GM23248 (cell line): Measurements from ENCODE around the gene TTC5. TPM values are rescaled to one million over a fixed set of nuclear protein-coding genes. Genes with fewer than 3 reads are reported as not detected.
A peak's percentile ranks its signal among the peaks of the same experiment; 100 is the strongest.

Experiments used
- DNase-seq: peaks from one replicate; pipeline ENCODE4 v3.0.0-alpha.2; 2015
- H2AFZ ChIP-seq: fragments of 200-600 bp; sonication (generic); 2 replicates; pipeline ENCODE4 v1.6.1; 2016; ENCODE audit warnings: antibody characterized with exemption
- H3F3A ChIP-seq: fragments of 200-600 bp; sonication (generic); 2 replicates; pipeline ENCODE4 v1.6.1; 2016; ENCODE audit warnings: mild to moderate bottlenecking, antibody characterized with exemption, mixed run types; ENCODE audit not compliant: insufficient read depth
- H3K27ac ChIP-seq: fragments of 200-600 bp; sonication (generic); 2 replicates; pipeline ENCODE4 v1.5.1; 2016; ENCODE audit warnings: mild to moderate bottlenecking
- H3K27me3 ChIP-seq: fragments of 200-600 bp; sonication (generic); replicated peaks from 2 replicates; pipeline ENCODE4 v1.6.1; 2016; ENCODE audit warnings: mild to moderate bottlenecking; ENCODE audit not compliant: insufficient read depth
- H3K36me3 ChIP-seq: fragments of 200-600 bp; sonication (generic); 2 replicates; pipeline ENCODE4 v1.6.1; 2016; ENCODE audit warnings: low read depth, mild to moderate bottlenecking
- H3K4me1 ChIP-seq: fragments of 200-600 bp; sonication (generic); 2 replicates; pipeline ENCODE4 v1.6.1; 2016; ENCODE audit warnings: mild to moderate bottlenecking; ENCODE audit not compliant: insufficient read depth
- H3K4me2 ChIP-seq: fragments of 200-600 bp; sonication (generic); one replicate; pipeline ENCODE4 v1.6.1; 2016; ENCODE audit warnings: mild to moderate bottlenecking; ENCODE audit not compliant: unreplicated experiment
- H3K4me3 ChIP-seq: fragments of 200-600 bp; sonication (generic); 2 replicates; pipeline ENCODE4 v1.5.1; 2016; ENCODE audit warnings: mild to moderate bottlenecking
- H3K79me2 ChIP-seq: fragments of 200-600 bp; sonication (generic); 2 replicates; pipeline ENCODE4 v1.6.1; 2016; ENCODE audit warnings: mild to moderate bottlenecking; ENCODE audit not compliant: insufficient read depth
- H3K9ac ChIP-seq: fragments of 200-600 bp; sonication (generic); 2 replicates; pipeline ENCODE4 v1.6.1; 2016; ENCODE audit warnings: mild to moderate bottlenecking
- H3K9me2 ChIP-seq: fragments of 200-600 bp; sonication (generic); 2 replicates; pipeline ENCODE4 v1.6.1; 2016; ENCODE audit warnings: mixed run types, mild to moderate bottlenecking, moderate library complexity; ENCODE audit not compliant: insufficient read depth
- H3K9me3 ChIP-seq: fragments of 200-600 bp; sonication (generic); one replicate; pipeline ENCODE4 v1.6.1; 2017; ENCODE audit warnings: low read depth
- H4K20me1 ChIP-seq: fragments of 200-600 bp; sonication (generic); 2 replicates; pipeline ENCODE4 v1.6.0; 2016; ENCODE audit not compliant: insufficient read depth
- EZH2 ChIP-seq: fragments of 200-600 bp; sonication (generic); IDR thresholded peaks from 2 replicates; pipeline ENCODE4 v1.6.1; 2018; ENCODE audit warnings: antibody characterized with exemption, mild to moderate bottlenecking; ENCODE audit not compliant: insufficient read depth, poor library complexity, severe bottlenecking
- EZH2phosphoT487 ChIP-seq: fragments of 200-600 bp; sonication (generic); IDR thresholded peaks from 2 replicates; pipeline ENCODE4 v1.6.1; 2018; ENCODE audit warnings: antibody characterized with exemption, moderate library complexity, mild to moderate bottlenecking, low read depth; ENCODE audit not compliant: insufficient read depth
- WGBS, 2 experiments: methylation state at CpG; one replicate each; pipeline ENCODE4 v1.1.6; 2015 to 2017; ENCODE audit warnings: low lambda C conversion rate in 2 of 2, low coverage in 1 of 2; ENCODE audit errors: missing lambda C conversion rate in 2 of 2; 5-methylcytosine and 5-hydroxymethylcytosine counted together
- in situ Hi-C: fragments of 300-500 bp; cut with MboI; formaldehyde crosslinking; loops from 2 replicates; pipeline ENCODE4 v1.15.0; 2020
- polyA plus RNA-seq: library from polyadenylated mRNA; unstranded; fragments of >200 nt; fragmentation: Nextera tagmentation; extraction: Ambion mirVana; gene quantifications from 2 replicates; pipeline ENCODE4 v1.2.1, GENCODE V29; 2016
- total RNA-seq: library from RNA; depleted of rRNA; stranded (reverse); fragments of >200 nt; shearing (Covaris generic); gene quantifications from 2 replicates; pipeline ENCODE4 v1.2.3, GENCODE V29; 2014

The TTC5 gene
- total and polyA plus RNA-seq, 2 experiments from 2014 or later = 11.7 to 14.7 TPM

DNA sequence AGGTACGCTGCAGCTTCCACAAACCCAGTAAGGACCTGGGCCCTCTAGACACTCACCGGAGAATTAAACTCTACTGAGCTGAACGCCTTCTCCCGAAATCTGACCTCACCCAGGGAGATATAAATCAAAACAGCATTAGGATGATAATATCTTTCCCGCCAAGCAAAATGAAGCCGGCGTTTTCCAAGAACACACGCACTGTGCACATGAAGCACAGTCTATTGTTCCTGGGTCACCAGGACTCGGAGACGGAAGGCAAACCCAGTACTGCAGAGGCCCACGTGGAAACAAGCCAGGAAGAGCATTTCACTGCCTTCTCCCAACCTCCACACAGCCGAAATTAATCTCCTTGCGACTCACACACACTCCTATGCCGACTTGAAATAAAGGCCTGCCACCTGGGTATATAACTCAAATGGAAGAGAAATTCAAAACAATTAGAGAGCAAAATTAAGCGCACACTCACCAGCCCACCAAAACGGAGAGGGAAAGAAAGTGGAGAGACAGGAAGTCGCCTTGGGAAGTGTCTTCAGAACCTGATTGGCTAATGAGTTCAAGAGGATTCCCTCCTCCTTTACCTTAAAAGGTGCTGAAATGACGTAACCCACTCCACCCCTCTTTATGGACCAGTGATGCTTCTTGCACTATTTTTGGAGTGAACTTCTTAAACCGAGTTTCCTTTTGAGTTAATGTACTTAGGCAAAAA is 27.2 kb upstream of the TTC5 start, which contains the start of gene CCNB1IP1:
CCNB1IP1 (minus strand) TSS at position 492 of the 706 bp plus-strand sequence. CDS start 16,756 bp downstream, outside the sequence.
- Histone ChIP-seq H3F3A (peaks cover 35% of the 10 kb centered on the region), H3K4me3 (peak within 1 kb of the TSS; percentile 95), H3K9ac (peak within 1 kb of the TSS; percentile 81), H3K4me2 (peak within 1 kb of the TSS; percentile 93), H4K20me1 (0 out of 2 replicates have a peak, but pooled peaks cover 3% of the 10 kb centered on the region), H3K9me2 (no peaks in the 10 kb centered on the region), H3K4me1 (peaks cover 6% of the 10 kb centered on the region; the same call in 1 of the 2 replicates), H3K9me3 (no peaks in the 10 kb centered on the region), H3K79me2 (peaks cover 50% of the 10 kb centered on the region), H2AFZ (peak within 1 kb of the TSS; percentile 94), H3K27ac (peak within 1 kb of the TSS; percentile 71), H3K27me3 (no peaks in the 10 kb centered on the region), H3K36me3 (0 out of 2 replicates have a peak, but pooled peaks cover 4% of the 10 kb centered on the region)
- in situ Hi-C loops = no loop called here
- DNase-seq = peak; percentile 86
- TF ChIP-seq EZH2phosphoT487 = no peak
- no peak for TF ChIP-seq EZH2
- WGBS, 2 experiments = 2 to 3% methylated on average over 19 of the region's 19 CpGs

DNA sequence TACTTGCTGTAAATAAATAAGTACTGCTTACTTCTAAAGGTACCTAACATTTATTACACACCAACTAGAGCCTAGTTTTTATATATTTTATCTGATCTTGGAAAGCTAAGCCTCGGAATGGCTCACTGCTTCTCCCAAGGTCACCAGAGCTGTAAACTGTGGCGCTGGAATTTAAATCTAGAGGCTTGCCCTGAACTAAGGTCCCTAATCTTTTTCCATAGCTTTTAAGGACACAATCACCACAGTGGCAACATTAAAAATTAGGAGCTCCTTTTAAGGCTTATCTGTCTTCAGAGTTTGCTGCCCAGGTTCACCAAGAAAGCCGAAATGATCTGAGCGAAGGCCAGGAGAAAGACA is 26.7 kb upstream of the TTC5 start:
- TF ChIP-seq EZH2 (no peak), EZH2phosphoT487 (no peak)
- 1 to 3% methylated on average over 4 of the region's 4 CpGs for WGBS, 2 experiments
- no peaks in the 10 kb centered on the region for H3K27me3 ChIP-seq
- in situ Hi-C loops = no loop called here
- no peaks in the 10 kb centered on the region for H3K9me2 ChIP-seq
- H3K27ac ChIP-seq = peak overlapping the region; percentile 71
- H3K9me3 ChIP-seq = no peaks in the 10 kb centered on the region
- peak overlapping the region; percentile 95 for H3K4me3 ChIP-seq
- H3K9ac ChIP-seq = peak overlapping the region; percentile 81
- peaks cover 12% of the 10 kb centered on the region for H3K4me1 ChIP-seq
- H4K20me1 ChIP-seq = 0 out of 2 replicates have a peak, but pooled peaks cover 3% of the 10 kb centered on the region
- peaks cover 41% of the 10 kb centered on the region for H3F3A ChIP-seq
- peak overlapping the region; percentile 93 for H3K4me2 ChIP-seq
- 0 out of 2 replicates have a peak, but pooled peaks cover 5% of the 10 kb centered on the region for H3K36me3 ChIP-seq
- peak overlapping the region; percentile 94 for H2AFZ ChIP-seq
- H3K79me2 ChIP-seq = peaks cover 55% of the 10 kb centered on the region
- peak; percentile 53 for DNase-seq

DNA sequence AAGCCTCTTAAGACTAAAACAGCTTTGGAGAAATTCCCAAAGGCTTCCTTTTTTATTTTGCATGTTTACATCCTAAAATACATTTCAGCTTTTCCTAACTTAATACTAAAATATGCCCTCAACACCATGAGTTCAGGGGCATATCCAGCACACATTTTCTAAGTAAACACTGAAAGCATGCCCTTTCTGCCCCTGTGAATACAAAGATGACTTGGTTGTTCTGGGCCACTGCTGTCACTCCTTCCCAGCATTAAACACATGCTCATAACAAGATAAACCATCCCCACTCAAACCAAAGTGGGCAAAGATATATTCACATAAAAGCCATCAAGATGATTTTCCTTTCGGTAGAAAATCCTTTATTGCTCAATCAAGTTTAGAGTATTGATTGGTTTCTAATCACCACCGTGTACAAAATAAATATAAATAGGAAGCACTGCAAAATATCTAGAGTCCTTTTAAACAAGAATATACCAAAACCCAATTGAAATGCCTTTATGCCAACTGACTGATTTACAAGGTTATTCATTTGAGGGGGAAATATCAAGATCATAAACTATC is 25.4 kb upstream of the TTC5 start:
- Histone ChIP-seq H3K9ac (peak overlapping the region; percentile 1; the same call in 1 of the 2 replicates), H3K9me2 (no peaks in the 10 kb centered on the region), H3K4me1 (peaks cover 12% of the 10 kb centered on the region), H3K4me2 (peak overlapping the region; percentile 37), H3K27me3 (no peaks in the 10 kb centered on the region), H2AFZ (no peak overlapping the region), H3F3A (peaks cover 41% of the 10 kb centered on the region), H3K27ac (no peak overlapping the region), H3K36me3 (peaks cover 11% of the 10 kb centered on the region), H3K79me2 (peaks cover 68% of the 10 kb centered on the region), H3K9me3 (no peaks in the 10 kb centered on the region), H4K20me1 (0 out of 2 replicates have a peak, but pooled peaks cover 3% of the 10 kb centered on the region), H3K4me3 (no peak overlapping the region)
- in situ Hi-C loops = no loop called here
- 70 to 71% methylated on average over 2 of the region's 2 CpGs for whole genome bisulfite sequencing, 2 experiments
- DNase-seq = no peak
- no peak for TF ChIP-seq EZH2
- no peak for TF ChIP-seq EZH2phosphoT487

DNA sequence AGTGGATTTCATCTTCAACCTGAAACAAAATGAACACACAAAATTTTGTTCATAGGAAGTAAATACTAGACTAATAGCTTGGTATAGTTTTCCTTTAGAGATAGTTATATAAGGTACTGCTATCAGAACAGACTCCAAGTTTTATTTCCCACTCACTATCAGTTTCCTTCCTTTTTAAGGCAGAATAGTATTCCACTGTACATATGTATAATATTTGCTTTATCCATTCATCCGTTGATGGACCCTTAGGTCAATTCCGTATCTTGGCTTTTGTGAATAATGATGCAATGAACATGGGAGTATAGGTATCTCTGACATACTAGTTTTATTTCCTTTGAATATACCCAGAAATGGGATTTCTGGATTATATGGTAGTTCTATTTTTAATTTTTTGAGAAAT is 23.6 kb upstream of the TTC5 start:
- in situ Hi-C loops = loop anchor here (10.0 kb wide), 2 partner anchors 275 to 365 kb away; no protein-coding TSS in a partner anchor

More for the DNA sequence above, 23.6 kb upstream of the TTC5 start:
- no peaks in the 10 kb centered on the region for H3K27me3 ChIP-seq
- no peak overlapping the region; the same call in 1 of the 2 replicates for H3K9ac ChIP-seq
- H2AFZ ChIP-seq = no peak overlapping the region
- 0 out of 2 replicates have a peak, but pooled peaks cover 3% of the 10 kb centered on the region for H4K20me1 ChIP-seq
- H3K4me2 ChIP-seq = no peak overlapping the region
- 64 to 69% methylated on average over 2 of the region's 2 CpGs for WGBS, 2 experiments
- H3K9me3 ChIP-seq = no peaks in the 10 kb centered on the region
- H3K4me1 ChIP-seq = peaks cover 12% of the 10 kb centered on the region
- peaks cover 24% of the 10 kb centered on the region for H3K36me3 ChIP-seq
- H3K27ac ChIP-seq = no peak overlapping the region
- DNase-seq = no peak
- peaks cover 41% of the 10 kb centered on the region for H3F3A ChIP-seq
- H3K79me2 ChIP-seq = peaks cover 76% of the 10 kb centered on the region
- no peaks in the 10 kb centered on the region for H3K9me2 ChIP-seq
- H3K4me3 ChIP-seq = no peak overlapping the region
- TF ChIP-seq EZH2 = no peak
- TF ChIP-seq EZH2phosphoT487 = no peak
